Prostate gland (tissue), 2 donors: ENCODE results near the gene AUTS2.

Source experiments
- POLR2A ChIP-seq: fragments of 450-650 bp; IDR thresholded peaks from one replicate; pipeline ENCODE4 v1.6.1; 2016; ENCODE audit warnings: antibody characterized with exemption, mild to moderate bottlenecking
- POLR2AphosphoS5 ChIP-seq: sonication (generic); formaldehyde crosslinking; IDR thresholded peaks from one replicate; pipeline ENCODE4 v1.6.1; 2017; ENCODE audit warnings: antibody characterized with exemption
- TF ChIP-seq, protein P1 (sequence below), 4 experiments: fragments of 200-600 bp in 2 of 4; fragments of 450-650 bp in 2 of 4; sonication (generic) in 2 of 4; IDR thresholded peaks; 1 replicate in 3 of 4; 2 replicates in 1 of 4; pipeline ENCODE4 v1.5.1; 2016 to 2019; ENCODE audit warnings: antibody characterized with exemption in 4 of 4, mild to moderate bottlenecking in 2 of 4, moderate library complexity in 2 of 4

DNA sequence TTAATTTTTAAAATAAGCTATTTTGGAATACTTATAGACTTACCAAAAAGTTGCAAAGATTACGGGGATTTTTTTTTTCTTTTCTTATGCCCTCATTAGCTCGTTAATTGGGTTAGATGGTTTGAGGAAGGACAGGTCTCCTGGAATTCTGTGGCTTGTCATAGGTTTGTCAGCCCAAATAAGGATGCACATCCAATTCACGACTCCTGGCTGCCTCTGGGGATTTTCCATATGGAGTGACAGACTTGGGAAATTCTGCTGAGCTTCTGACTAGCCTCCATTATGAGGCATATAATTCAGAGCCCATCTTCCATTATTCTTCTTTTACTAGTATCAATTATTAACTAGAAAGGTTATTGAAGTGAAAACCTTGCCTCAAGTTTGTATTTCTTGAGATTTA lies 102.1 kb downstream of the AUTS2 start:
- TF ChIP-seq, protein P1, sequence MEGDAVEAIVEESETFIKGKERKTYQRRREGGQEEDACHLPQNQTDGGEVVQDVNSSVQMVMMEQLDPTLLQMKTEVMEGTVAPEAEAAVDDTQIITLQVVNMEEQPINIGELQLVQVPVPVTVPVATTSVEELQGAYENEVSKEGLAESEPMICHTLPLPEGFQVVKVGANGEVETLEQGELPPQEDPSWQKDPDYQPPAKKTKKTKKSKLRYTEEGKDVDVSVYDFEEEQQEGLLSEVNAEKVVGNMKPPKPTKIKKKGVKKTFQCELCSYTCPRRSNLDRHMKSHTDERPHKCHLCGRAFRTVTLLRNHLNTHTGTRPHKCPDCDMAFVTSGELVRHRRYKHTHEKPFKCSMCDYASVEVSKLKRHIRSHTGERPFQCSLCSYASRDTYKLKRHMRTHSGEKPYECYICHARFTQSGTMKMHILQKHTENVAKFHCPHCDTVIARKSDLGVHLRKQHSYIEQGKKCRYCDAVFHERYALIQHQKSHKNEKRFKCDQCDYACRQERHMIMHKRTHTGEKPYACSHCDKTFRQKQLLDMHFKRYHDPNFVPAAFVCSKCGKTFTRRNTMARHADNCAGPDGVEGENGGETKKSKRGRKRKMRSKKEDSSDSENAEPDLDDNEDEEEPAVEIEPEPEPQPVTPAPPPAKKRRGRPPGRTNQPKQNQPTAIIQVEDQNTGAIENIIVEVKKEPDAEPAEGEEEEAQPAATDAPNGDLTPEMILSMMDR (IDR thresholded peaks at IDR 0.05): no peak
- TF ChIP-seq POLR2A (no peak), POLR2AphosphoS5 (no peak)
